Neural cell (in vitro differentiated cells): Measurements from ENCODE around the gene ZNF18. TPM values are rescaled to one million over a fixed set of nuclear protein-coding genes. Genes with fewer than 3 reads are reported as not detected.

Experiments used
- H2AFZ ChIP-seq: fragments of 200-600, 300-800 bp; sonication (generic), shearing (Covaris generic); 2 replicates; pipeline ENCODE4 v1.6.0; 2014; ENCODE audit warnings: low read depth, mild to moderate bottlenecking, antibody characterized with exemption, low read length, moderate library complexity
- H3F3A ChIP-seq: fragments of 200-600 bp; shearing (Covaris generic); 2 replicates; pipeline ENCODE4 v1.6.1; 2016; ENCODE audit warnings: mild to moderate bottlenecking, moderate library complexity, mixed read lengths, antibody characterized with exemption, low read length; ENCODE audit not compliant: insufficient read depth, poor library complexity, severe bottlenecking
- H3K27ac ChIP-seq: fragments of 200-600, 300-800 bp; sonication (generic), shearing (Covaris generic); 2 replicates; pipeline ENCODE4 v1.5.1; 2014; ENCODE audit warnings: mild to moderate bottlenecking, low read length, moderate library complexity
- H3K27me3 ChIP-seq: fragments of 300-800, 200-600 bp; sonication (generic), shearing (Covaris generic); 2 replicates; pipeline ENCODE4 v1.6.0; 2014; ENCODE audit warnings: mild to moderate bottlenecking, low read depth, low read length, moderate library complexity; ENCODE audit not compliant: insufficient read depth
- H3K36me3 ChIP-seq: fragments of 300-800, 200-600 bp; sonication (generic), shearing (Covaris generic); 2 replicates; pipeline ENCODE4 v1.5.1; 2014; ENCODE audit warnings: mild to moderate bottlenecking, antibody characterized with exemption, low read length, moderate library complexity; ENCODE audit not compliant: insufficient read depth
- H3K4me2 ChIP-seq: fragments of 300-800, 200-600 bp; sonication (generic), shearing (Covaris generic); 2 replicates; pipeline ENCODE4 v1.6.0; 2014; ENCODE audit warnings: mild to moderate bottlenecking, low read length
- H3K4me3 ChIP-seq: fragments of 300-800, 200-600 bp; sonication (generic), shearing (Covaris generic); 2 replicates; pipeline ENCODE4 v1.5.1; 2014; ENCODE audit warnings: mild to moderate bottlenecking, low read length, moderate library complexity
- H3K79me2 ChIP-seq: fragments of 200-600 bp; shearing (Covaris generic); replicated peaks from 2 replicates; pipeline ENCODE4 v1.6.0; 2014; ENCODE audit warnings: mild to moderate bottlenecking, low read length, moderate library complexity; ENCODE audit not compliant: insufficient read depth
- H3K9ac ChIP-seq: fragments of 300-800, 200-600 bp; sonication (generic), shearing (Covaris generic); 2 replicates; pipeline ENCODE4 v1.6.1; 2016; ENCODE audit warnings: mild to moderate bottlenecking, low read length, mixed read lengths
- H3K9me2 ChIP-seq: fragments of 200-600 bp; shearing (Covaris generic); 2 replicates; pipeline ENCODE4 v1.6.1; 2016; ENCODE audit warnings: mild to moderate bottlenecking, low read length, mixed read lengths; ENCODE audit not compliant: insufficient read depth
- H3K9me3 ChIP-seq: fragments of 200-600, 300-800 bp; sonication (generic), shearing (Covaris generic); 2 replicates; pipeline ENCODE4 v1.6.1; 2016; ENCODE audit warnings: mild to moderate bottlenecking, mixed run types, low read length, moderate library complexity, mixed read lengths
- H4K20me1 ChIP-seq: fragments of 200-600 bp; shearing (Covaris generic); 2 replicates; pipeline ENCODE4 v1.6.1; 2016; ENCODE audit warnings: mild to moderate bottlenecking, mixed run types; ENCODE audit not compliant: insufficient read depth
- CTCF ChIP-seq: fragments of 450-650 bp; IDR thresholded peaks from 2 replicates; pipeline ENCODE4 v1.5.1; 2014; ENCODE audit warnings: antibody characterized with exemption, mild to moderate bottlenecking, moderate library complexity; ENCODE audit not compliant: poor library complexity, severe bottlenecking
- EP300 ChIP-seq: fragments of 450-650 bp; conservative IDR thresholded peaks from 2 replicates; pipeline ENCODE4 v1.6.1; 2014; ENCODE audit warnings: antibody characterized with exemption, mild to moderate bottlenecking, moderate library complexity; ENCODE audit not compliant: poor library complexity, severe bottlenecking
- EZH2 ChIP-seq: fragments of 200-600, 300-800 bp; shearing (Covaris generic), sonication (generic); IDR thresholded peaks from 2 replicates; pipeline ENCODE4 v1.6.1; 2014; ENCODE audit warnings: antibody characterized with exemption, low read length, borderline replicate concordance, mild to moderate bottlenecking; ENCODE audit not compliant: insufficient read depth, poor library complexity, severe bottlenecking
- MXI1 ChIP-seq: fragments of 450-650 bp; conservative IDR thresholded peaks from 2 replicates; pipeline ENCODE4 v1.6.1; 2014; ENCODE audit warnings: antibody characterized with exemption, mild to moderate bottlenecking; ENCODE audit not compliant: poor library complexity, severe bottlenecking
- POLR2AphosphoS5 ChIP-seq: IDR thresholded peaks from 2 replicates; pipeline ENCODE4 v1.6.1; 2012
- RAD21 ChIP-seq: fragments of 450-650 bp; conservative IDR thresholded peaks from 2 replicates; pipeline ENCODE4 v1.6.1; 2014; ENCODE audit warnings: antibody characterized with exemption, mild to moderate bottlenecking, moderate library complexity
- REST ChIP-seq: IDR thresholded peaks from 2 replicates; pipeline ENCODE4 v1.6.1; 2012; ENCODE audit warnings: borderline replicate concordance
- SMC3 ChIP-seq: fragments of 450-650 bp; conservative IDR thresholded peaks from 2 replicates; pipeline ENCODE4 v1.6.1; 2014; ENCODE audit warnings: antibody characterized with exemption, mild to moderate bottlenecking, moderate library complexity; ENCODE audit not compliant: poor library complexity
- TAF1 ChIP-seq: IDR thresholded peaks from 2 replicates; pipeline ENCODE4 v1.6.1; 2012; ENCODE audit warnings: low read depth
- polyA plus RNA-seq: library from polyadenylated mRNA; depleted of rRNA; stranded (reverse); fragments of >200 nt; gene quantifications from 2 replicates; pipeline ENCODE4 v1.2.3, GENCODE V29; 2014

ZNF18 gene
- polyA plus RNA-seq, 1 donor from 2014 or later = 18.6 TPM

GRCh38 chr17:12027658-12028057 lies 30.4 kb upstream of the ZNF18 start:
- no peak overlapping the region for H3K9ac ChIP-seq
- TF ChIP-seq EP300 (no peak), RAD21 (no peak), CTCF (no peak), EZH2 (no peak), MXI1 (no peak), SMC3 (no peak), TAF1 (no peak), POLR2AphosphoS5 (no peak), REST (no peak)
- no peak overlapping the region for H3K27ac ChIP-seq
- no peak overlapping the region for H2AFZ ChIP-seq
- H3K79me2 ChIP-seq = peaks cover 86% of the 10 kb centered on the region
- H3F3A ChIP-seq = no peaks in the 10 kb centered on the region
- H3K36me3 ChIP-seq = no peaks in the 10 kb centered on the region
- H3K4me2 ChIP-seq = no peak overlapping the region
- no peaks in the 10 kb centered on the region for H3K9me3 ChIP-seq
- no peaks in the 10 kb centered on the region for H3K9me2 ChIP-seq
- no peak overlapping the region for H3K4me3 ChIP-seq
- H3K27me3 ChIP-seq = no peaks in the 10 kb centered on the region
- peaks cover 3% of the 10 kb centered on the region for H4K20me1 ChIP-seq

- H3K79me2 ChIP-seq = peaks cover 80% of the 10 kb centered on the region
- no peak overlapping the region for H2AFZ ChIP-seq
- H4K20me1 ChIP-seq = no peaks in the 10 kb centered on the region
- peaks cover 5% of the 10 kb centered on the region for H3K27me3 ChIP-seq
- H3K36me3 ChIP-seq = no peaks in the 10 kb centered on the region
- no peak for TF ChIP-seq REST
- no peak for TF ChIP-seq EZH2
- no peak for TF ChIP-seq CTCF
- no peak for TF ChIP-seq EP300
- TF ChIP-seq MXI1 = no peak
- TF ChIP-seq POLR2AphosphoS5 = no peak
- no peak overlapping the region for H3K4me3 ChIP-seq
- no peaks in the 10 kb centered on the region for H3K9me2 ChIP-seq
- H3K27ac ChIP-seq = no peak overlapping the region
- no peaks in the 10 kb centered on the region for H3K9me3 ChIP-seq
- no peak overlapping the region for H3K9ac ChIP-seq
- H3F3A ChIP-seq = no peaks in the 10 kb centered on the region
- no peak overlapping the region for H3K4me2 ChIP-seq
These were observed 27.1 kb upstream of the ZNF18 start for GRCh38 chr17:12024327-12024726.
